ENCODE measurements around the gene PCK2. TPM values are rescaled to one million over a fixed set of nuclear protein-coding genes. Genes with fewer than 3 reads are reported as not detected.

The PCK2 gene
- total and polyA plus RNA-seq, 2 of the 13 experiments (the other 11 are each of a cell fraction or from before 2014, with no cell fraction given) = 129 to 272 TPM

DNA sequence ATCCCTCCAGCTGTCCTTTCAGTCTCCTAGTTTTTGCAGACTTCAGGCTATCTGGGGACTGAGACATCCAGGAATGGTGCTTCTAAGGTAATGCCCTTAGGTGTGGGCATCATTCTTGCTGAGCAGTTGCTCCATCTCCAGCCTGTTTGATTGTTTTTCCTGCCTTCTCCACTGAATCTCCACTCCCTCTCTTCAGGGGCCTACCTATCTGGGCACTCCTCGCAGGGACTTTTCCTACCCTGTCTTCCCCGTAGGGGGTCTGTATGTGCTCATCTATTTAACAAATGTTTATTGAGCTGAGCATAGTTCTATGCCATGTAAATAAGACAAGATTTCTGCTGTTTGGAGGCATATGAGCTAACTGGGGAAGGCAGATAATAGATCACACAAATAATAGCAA lies 38.9 kb downstream of the PCK2 start (continued):
- TF ChIP-seq, protein P1, sequence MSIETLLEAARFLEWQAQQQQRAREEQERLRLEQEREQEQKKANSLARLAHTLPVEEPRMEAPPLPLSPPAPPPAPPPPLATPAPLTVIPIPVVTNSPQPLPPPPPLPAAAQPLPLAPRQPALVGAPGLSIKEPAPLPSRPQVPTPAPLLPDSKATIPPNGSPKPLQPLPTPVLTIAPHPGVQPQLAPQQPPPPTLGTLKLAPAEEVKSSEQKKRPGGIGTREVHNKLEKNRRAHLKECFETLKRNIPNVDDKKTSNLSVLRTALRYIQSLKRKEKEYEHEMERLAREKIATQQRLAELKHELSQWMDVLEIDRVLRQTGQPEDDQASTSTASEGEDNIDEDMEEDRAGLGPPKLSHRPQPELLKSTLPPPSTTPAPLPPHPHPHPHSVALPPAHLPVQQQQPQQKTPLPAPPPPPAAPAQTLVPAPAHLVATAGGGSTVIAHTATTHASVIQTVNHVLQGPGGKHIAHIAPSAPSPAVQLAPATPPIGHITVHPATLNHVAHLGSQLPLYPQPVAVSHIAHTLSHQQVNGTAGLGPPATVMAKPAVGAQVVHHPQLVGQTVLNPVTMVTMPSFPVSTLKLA (IDR thresholded peaks at IDR 0.05) = no peak
- TF ChIP-seq PITX1 (CRISPR knock-in tag; IDR thresholded peaks at IDR 0.05) (0 out of 2 replicates have a peak, but pooled peaks have one; percentile 18), ZNF572 (CRISPR knock-in tag; IDR thresholded peaks at IDR 0.05) (no peak), RCOR2 (CRISPR knock-in tag; IDR thresholded peaks at IDR 0.05) (no peak), ZNF615 (CRISPR knock-in tag; IDR thresholded peaks at IDR 0.05; ENCODE audit: borderline replicate concordance) (no peak)
- TF ChIP-seq, protein P2, sequence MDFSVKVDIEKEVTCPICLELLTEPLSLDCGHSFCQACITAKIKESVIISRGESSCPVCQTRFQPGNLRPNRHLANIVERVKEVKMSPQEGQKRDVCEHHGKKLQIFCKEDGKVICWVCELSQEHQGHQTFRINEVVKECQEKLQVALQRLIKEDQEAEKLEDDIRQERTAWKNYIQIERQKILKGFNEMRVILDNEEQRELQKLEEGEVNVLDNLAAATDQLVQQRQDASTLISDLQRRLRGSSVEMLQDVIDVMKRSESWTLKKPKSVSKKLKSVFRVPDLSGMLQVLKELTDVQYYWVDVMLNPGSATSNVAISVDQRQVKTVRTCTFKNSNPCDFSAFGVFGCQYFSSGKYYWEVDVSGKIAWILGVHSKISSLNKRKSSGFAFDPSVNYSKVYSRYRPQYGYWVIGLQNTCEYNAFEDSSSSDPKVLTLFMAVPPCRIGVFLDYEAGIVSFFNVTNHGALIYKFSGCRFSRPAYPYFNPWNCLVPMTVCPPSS (IDR thresholded peaks at IDR 0.05) = no peak
- TF ChIP-seq, protein P3, sequence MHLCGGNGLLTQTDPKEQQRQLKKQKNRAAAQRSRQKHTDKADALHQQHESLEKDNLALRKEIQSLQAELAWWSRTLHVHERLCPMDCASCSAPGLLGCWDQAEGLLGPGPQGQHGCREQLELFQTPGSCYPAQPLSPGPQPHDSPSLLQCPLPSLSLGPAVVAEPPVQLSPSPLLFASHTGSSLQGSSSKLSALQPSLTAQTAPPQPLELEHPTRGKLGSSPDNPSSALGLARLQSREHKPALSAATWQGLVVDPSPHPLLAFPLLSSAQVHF (CRISPR knock-in tag; IDR thresholded peaks at IDR 0.05) = no peak

DNA sequence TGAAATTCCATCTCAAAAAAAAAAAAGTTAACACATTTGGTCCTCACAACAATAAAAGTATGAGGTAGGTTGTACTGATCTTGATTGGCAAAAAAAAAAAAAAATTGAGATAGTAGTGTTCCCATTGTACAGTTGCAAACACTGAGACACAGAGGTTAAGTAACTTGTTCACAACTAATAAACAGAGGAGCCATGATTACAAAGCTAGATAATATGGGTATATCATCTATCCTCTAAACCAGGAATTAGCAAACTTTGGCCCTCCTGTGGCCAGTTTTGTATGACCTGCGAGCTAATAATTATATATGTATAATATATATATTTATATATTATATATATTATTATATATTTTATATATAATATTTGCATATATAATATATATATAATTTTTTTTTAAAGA lies 39.6 kb downstream of the PCK2 start:
- Histone ChIP-seq H3K79me2 (ENCODE audit: insufficient read depth, low read length) (peaks cover 20% of the 10 kb centered on the region), H3K9ac (ENCODE audit: insufficient read depth, low read depth, low read length) (no peak overlapping the region), H3K27me3 (ENCODE audit: control insufficient read depth in 1 of 2, insufficient read depth in 2 of 2, low read length in 2 of 2) (no peaks in the 10 kb centered on the region; a peak in 1 of 5 replicates), H3K36me3 (replicated peaks in 1 of 2; ENCODE audit: control insufficient read depth in 1 of 2, insufficient read depth in 2 of 2, low read length in 2 of 2) (peaks cover 9 to 16% of the 10 kb centered on the region in 2 experiments), H4K20me1 (ENCODE audit: insufficient read depth, low read length) (peaks cover 4% of the 10 kb centered on the region; the same call in 1 of the 2 replicates), H3K27ac (ENCODE audit: extremely low read length, insufficient read depth, low read length) (no peak overlapping the region), H3K4me3 (replicated peaks in 1 of 3; ENCODE audit: insufficient read depth in 1 of 3, low read depth in 2 of 3, low read length in 3 of 3) (no peak overlapping the region), H3K4me2 (ENCODE audit: low read depth, low read length) (no peak overlapping the region), H2AFZ (ENCODE audit: low read length) (no peak overlapping the region), H3K4me1 (ENCODE audit: insufficient read depth, low read length) (peaks cover 70% of the 10 kb centered on the region), H3K9me3 (ENCODE audit: low read length) (no peaks in the 10 kb centered on the region)
- intact Hi-C loops (cut with micrococcal nuclease; ENCODE audit: unreplicated experiment) (no loop called here), in situ Hi-C loops (cut with HindIII; ENCODE audit: extremely low pct_ligation_motif_present, low pct_unique_long_range_greater_than_20kb) (loop anchor here (25.0 kb wide), 1 partner anchor 821 kb away; the partner anchor contains the start of genes BCL2L2, PABPN1 and PPP1R3E)
- ATAC-seq (no peak), FAIRE-seq (no peak), DNase-seq (ENCODE audit: low spot score) (no peak)
- no TSS peak for BruUV-seq (replicated peaks)
- peak; percentile 90 for TF ChIP-seq ZNF629 (CRISPR knock-in tag; conservative IDR thresholded peaks at IDR 0.05)
- TF ChIP-seq, protein P4, sequence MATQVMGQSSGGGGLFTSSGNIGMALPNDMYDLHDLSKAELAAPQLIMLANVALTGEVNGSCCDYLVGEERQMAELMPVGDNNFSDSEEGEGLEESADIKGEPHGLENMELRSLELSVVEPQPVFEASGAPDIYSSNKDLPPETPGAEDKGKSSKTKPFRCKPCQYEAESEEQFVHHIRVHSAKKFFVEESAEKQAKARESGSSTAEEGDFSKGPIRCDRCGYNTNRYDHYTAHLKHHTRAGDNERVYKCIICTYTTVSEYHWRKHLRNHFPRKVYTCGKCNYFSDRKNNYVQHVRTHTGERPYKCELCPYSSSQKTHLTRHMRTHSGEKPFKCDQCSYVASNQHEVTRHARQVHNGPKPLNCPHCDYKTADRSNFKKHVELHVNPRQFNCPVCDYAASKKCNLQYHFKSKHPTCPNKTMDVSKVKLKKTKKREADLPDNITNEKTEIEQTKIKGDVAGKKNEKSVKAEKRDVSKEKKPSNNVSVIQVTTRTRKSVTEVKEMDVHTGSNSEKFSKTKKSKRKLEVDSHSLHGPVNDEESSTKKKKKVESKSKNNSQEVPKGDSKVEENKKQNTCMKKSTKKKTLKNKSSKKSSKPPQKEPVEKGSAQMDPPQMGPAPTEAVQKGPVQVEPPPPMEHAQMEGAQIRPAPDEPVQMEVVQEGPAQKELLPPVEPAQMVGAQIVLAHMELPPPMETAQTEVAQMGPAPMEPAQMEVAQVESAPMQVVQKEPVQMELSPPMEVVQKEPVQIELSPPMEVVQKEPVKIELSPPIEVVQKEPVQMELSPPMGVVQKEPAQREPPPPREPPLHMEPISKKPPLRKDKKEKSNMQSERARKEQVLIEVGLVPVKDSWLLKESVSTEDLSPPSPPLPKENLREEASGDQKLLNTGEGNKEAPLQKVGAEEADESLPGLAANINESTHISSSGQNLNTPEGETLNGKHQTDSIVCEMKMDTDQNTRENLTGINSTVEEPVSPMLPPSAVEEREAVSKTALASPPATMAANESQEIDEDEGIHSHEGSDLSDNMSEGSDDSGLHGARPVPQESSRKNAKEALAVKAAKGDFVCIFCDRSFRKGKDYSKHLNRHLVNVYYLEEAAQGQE (IDR thresholded peaks at IDR 0.05; ENCODE audit: borderline replicate concordance in 1 of 2, low read depth in 1 of 2, low read length in 2 of 2) = no peak
- peak; percentile 45; the same call in 1 of the 2 replicates for TF ChIP-seq CHD4 (IDR thresholded peaks at IDR 0.05; ENCODE audit: borderline replicate concordance, low read length)
- POLR2A ChIA-PET = interaction anchor here (2.0 to 22.7 kb wide), 4 partner anchors 7 to 39 kb away, joined by 9 to 977 read pairs (median 248); partner anchors contain the start of genes DCAF11, EMC9, NRL and PCK2
- CTCF ChIA-PET (ENCODE audit: low intra/inter-chr PET ratio, low total read pairs) = no interaction called here
- over 99% methylated on average over 1 of the region's 1 CpG for WGBS (ENCODE audit: low lambda C conversion rate)
